GM21367 (cell line): ENCODE data around the gene ANAPC2.

Experiments used
- ATAC-seq: cut with Tn5 transposase; IDR thresholded peaks from one replicate; pipeline ENCODE4 v1.9.1; 2021; ENCODE audit not compliant: unreplicated experiment

The ANAPC2 gene

DNA sequence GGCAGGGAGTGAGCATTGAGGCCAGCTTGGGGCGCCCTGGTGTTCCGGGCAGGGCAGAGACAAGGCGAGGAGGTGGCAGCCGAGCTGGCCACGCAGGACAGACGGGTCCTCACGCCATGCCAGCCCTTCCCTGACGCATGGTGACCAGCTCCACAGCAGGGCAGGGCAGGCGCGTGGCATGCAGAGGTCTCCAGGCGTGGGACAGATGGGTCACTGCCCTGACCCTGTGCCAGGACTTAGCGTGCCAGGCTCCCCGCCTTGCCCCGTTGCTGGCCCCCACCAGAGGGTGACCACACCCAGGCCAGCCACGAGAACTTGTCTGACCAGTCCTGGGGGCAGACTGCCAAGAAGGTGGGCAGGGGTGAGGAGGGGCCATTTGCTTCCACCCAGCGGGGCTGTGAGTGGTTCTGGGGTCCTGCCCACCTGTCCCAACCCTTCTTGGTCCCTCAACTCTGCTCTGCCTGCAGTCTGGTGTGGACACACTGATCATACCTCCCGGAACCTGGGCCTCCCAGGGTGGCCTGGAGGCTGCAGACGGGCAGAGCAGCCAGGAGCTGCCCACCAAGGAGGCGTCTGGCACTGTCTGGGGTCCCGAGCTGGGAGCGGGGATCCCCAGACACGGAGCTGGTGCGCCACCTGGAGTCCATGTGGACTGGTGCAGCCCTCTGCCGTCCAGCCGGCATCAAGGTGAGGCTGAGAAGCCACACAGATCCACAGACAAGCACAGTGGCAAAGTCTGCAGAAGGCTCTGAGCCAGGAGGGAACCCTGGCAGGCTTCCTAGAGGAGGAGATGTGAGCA lies 38.9 kb upstream of the ANAPC2 start, which contains the start of gene RNF224:
RNF224 (plus strand) TSS at position 449 of the 799 bp plus-strand sequence. CDS start 834 bp downstream, outside the sequence.
- ATAC-seq = no peak

DNA sequence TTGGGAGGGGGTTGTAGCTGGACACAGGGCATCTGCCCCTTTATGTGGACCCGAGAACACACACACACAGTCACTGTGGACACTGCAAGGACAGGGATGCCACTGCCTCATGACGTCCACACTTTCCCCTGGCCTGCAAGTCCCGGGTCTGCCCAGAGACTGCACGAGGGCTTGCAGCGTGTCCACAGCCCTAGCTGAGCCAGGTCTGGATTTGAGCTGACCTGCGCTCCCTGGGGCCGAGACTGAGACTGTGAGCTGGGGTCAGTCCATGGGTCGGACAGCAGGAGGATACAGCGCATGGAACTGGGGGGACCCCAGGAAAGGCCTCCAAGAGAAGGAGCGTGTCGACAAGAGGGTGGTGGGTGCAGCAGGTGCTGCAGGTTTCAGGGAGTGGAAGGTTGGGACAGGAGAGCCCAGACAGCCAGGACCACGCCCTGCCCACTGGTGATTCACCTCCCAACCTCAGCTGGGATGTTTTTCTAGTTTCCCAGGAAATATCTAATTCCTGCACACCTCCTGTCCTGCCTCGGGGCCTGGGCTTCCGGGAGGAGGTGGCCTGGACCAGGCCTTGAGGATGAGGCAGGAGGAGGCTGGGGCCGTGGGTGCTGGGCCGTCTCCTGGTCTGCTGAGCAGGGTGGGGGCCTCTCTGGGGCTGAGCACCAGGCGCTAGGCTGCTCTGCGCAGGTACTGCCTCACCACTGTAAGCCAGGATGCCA lies 38.1 kb upstream of the ANAPC2 start:
- no peak for ATAC-seq

DNA sequence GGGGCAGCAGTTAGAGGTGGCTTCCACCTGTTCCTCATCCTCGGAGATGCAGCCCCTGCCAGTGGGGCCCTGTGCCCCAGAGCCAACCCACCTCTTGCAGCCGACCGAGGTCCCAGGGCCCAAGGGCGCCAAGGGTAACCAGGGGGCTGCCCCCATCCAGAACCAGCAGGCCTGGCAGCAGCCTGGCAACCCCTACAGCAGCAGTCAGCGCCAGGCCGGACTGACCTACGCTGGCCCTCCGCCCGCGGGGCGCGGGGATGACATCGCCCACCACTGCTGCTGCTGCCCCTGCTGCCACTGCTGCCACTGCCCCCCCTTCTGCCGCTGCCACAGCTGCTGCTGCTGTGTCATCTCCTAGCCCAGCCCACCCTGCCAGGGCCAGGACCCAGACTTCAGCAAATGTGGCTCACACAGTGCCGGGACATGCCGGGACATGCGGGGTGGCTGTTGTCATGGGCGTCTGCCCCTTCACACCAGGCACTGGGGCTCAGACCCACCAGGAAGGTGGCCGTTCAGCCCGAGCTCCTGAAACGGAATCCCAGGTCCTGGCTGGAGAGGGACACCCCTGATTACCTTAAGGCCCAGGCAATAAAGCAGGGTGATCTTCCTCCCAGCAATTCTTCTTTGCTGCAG lies 37.5 kb upstream of the ANAPC2 start:
- ATAC-seq = no peak

DNA sequence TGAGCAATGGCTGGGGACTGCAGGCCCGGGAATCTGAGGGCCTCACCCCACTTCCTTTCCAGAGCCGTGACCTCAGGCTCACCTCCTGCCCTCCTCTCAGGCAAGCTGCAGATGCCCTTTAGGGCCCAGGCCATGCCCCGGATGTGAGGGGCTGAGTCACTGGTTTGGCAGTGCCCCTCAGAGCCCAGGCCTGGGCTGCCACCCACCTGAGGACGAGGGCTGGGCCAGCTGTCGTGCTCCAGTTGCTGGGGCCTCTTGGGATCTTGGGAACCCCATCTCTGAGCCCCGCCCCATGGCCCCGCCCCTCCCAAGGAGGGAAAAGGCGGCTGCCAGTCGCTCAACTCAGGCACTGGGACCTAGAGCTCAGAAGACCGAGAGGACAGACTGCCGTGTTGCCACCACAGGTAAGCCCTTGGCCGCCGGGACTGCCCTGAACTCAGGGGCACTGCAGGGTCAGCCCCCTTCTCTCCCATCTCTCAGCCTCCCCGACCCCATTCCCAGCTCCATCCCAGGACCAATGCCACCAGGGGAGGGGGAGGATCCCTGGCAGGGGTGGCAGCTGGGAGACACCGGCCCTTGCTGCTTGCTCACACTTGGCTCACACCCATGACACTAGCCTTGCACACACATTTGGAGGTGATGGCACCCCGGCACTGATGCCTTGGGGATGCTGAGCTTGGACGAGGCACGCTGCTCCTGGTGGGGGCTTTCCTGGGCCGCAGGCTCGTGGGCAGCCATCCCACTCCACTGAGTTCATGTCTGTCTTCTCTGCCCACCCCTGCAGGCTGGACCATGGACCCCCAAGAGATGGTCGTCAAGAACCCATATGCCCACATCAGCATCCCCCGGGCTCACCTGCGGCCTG lies 36.7 kb upstream of the ANAPC2 start, which contains the start of gene CYSRT1:
CYSRT1 (plus strand) TSS at position 345 of the 865 bp plus-strand sequence; CDS start at position 793, 448 bp downstream.
- ATAC-seq = no peak

DNA sequence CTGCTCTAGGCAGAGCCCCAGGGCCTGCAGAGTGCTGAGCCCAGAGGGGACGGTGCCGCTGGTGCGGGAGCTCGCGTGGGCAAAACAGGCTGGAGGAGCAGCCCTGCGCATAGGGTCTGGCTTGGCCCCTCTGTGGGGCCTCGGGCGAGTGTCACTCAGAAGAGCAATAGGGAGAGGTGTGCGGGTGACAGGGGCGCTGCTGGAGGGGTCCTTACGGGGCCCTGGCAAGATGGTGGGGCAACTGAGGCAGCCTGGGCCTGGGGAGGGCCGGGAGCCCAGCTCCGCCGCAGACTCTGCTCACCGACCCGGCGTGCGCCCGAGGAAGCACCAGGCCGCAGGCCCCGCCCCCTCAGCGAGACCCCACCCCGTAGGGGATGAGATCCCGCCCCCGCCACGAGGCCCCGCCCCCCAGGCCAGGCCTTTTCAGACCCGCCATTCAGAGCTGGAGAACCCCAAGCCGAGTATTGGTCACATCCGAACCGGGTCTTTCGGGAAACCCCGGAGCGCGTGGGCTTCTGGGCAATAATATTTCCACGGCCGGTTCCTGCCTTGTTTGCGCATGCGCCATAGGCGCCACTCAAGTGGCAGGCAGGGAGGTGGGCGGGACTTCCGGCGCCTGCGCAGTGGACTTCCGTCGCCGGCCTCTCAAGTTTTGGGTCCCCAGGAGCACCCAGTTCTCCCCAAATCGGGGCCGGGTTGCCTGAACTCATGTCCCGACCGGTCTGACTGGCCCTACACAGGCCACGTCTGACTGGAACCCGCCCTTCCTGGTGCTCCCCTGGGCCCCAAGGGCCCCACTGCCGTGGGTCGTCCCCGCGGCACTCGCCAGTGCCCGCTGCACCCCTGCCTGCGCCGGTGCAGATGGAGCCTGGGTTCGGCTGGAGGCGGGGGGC lies 35.0 kb upstream of the ANAPC2 start:
- peak; percentile 50 for ATAC-seq

DNA sequence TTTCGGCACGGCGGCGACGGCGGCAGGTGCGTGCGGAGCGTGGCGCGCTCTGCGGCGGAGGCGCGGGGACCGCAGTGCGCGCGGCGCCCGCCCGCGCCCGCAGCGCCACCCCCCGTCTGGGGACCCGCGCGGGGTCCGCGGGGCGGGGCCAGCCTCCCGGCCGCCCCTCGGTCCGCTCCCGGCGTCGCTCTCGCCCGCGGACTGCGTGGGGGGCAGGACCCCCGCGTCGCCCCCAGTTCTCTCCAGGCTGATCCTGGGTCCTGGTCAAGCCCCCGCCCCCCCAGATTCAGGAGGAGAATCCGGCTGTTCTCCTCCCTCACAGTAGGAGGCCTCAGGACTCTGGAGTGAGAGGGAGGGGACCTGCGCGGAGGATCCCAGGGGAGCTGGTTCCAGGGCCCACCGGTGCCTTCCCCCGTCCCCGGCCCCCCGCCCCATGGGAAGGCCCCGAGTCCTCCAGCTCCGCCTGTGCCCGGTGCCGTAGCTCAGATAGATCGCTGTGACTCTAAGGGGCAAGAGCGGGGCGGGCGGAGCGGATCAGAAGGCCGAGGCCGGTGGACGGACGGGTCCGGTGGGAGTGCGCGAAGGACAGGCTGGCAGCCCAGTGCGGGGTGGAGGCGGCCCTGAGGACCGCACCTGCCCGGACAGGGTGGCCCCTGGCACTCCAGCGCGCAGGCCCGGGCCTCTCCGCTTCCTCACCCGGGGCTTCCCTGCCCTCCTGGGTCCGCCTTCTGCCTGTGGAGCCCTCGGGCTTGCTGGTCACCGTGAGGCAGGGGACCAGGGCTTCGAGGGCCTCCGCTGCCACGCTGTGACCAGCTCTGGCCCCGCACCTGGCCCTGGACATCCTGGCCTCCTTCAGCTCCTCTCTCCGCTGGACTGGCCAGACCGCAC lies 34.1 kb upstream of the ANAPC2 start, which contains the start of gene RNF208:
RNF208 (minus strand) TSS at position 51 of the 888 bp plus-strand sequence. CDS start 1,028 bp downstream, outside the sequence.
- ATAC-seq = no peak

DNA sequence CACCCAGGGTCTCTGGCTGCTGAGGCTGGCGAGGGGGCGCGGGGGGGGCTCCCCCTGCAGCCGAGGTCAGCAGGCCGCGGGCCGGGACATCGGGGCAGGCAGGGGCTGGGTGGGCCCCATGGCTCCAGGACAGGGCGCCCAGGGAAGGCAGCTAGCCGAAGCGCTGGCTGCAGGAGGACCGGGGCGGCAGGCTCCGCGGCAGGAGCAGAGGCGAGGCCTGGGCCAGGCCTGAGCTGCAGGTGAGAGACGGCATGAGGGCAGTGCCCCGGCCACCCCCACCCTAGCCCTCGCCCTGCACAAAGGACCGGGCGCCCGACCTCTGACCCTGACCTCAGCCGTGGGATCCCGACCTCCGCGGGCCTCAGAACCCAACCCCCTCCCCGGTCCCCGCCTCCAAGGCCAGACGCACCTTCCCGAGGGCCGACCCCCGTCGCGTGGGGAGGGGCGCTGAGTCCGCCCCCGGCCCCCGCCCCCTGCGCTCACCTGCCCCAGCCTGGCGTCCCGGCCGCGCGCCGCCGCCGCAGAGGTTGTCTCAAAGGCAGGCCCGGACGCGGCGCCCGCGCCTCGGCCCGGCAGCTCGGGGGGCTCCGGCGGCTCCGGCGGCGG lies 33.2 kb upstream of the ANAPC2 start:
- ATAC-seq = no peak

DNA sequence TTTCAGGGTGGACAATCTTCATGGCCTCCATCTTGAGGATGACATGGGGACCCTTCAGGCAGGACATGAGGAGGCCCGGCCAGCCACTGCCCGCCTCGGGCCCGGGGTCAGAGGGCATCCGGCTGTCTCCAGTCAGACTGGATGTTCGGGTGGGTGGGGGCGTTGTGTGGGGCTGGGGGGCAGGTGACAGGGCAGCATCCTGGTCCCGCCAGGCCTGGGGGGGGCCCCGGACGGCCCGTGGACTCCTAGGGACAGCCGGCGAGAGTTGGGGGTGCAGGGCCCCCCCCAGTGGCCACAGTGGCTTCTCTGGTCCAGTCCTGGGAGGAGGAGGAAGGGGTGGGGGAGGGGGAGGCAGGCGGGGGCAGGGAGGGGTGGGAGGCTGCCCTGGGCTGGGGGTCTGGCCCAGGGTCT lies 32.7 kb upstream of the ANAPC2 start:
- ATAC-seq = no peak

DNA sequence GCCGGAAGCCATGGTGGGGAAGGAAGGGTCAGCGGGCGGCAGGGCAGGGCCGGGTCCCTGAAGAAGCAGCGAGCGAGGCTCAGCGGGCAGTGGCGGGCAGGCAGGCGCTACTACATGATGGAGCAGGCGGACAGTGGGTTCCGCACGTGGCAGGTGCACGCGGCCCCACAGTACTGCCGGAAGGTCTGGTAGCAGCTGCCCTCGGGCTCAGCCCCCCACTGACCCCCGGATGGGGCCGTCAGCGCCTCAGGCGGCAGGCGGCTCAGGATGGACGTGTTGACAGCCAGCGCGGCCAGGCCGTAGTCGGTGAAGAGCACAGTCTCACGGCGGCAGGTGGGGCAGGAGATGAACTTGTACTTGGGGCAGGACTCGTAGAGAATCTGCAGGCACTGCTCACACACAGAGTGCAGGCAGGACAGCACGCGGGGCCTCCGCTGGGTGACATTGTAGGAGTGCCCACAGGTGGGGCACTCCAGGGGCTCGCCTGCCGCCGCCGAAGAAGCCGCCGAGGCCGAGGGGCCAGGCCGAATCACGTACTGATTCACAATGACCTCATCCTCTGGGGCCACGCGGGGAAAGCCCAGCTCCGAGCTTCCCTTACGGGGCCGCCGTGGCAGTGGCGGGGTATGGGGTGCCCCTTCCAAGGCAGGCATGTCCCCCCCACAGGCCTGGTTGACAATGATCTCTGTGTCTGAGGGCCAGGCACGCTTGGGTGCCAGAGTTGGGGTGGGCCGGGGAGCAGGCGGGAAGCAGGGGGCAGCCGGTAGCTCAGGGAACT lies 32.1 kb upstream of the ANAPC2 start:
- ATAC-seq = no peak

DNA sequence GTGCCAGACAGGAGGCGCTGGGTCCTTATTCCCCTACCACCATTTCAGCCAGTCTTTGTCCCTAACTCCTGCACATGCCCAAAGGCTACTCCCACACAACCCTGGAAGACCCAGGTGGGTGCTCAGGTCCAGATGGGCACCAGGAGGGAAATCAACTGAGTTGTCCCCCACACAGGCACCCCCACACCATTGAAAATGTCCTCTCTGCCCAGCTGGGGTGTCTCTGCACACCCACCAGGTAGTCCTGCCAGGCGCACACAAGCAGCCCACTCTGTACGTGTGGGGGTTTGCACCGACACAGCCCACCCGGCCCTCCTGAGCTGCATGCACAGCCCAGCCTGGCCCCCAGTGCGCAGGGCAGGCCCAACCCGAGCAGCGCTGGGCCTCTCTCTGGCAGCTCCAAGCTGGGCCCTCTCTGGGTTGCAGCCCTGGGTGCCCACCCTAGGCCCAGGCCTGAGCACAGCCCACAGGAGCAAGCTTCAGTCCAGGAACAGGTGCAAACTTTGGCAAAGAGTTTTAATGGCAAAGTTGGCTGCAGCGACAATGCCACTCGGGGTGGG lies 31.5 kb upstream of the ANAPC2 start:
- no peak for ATAC-seq

DNA sequence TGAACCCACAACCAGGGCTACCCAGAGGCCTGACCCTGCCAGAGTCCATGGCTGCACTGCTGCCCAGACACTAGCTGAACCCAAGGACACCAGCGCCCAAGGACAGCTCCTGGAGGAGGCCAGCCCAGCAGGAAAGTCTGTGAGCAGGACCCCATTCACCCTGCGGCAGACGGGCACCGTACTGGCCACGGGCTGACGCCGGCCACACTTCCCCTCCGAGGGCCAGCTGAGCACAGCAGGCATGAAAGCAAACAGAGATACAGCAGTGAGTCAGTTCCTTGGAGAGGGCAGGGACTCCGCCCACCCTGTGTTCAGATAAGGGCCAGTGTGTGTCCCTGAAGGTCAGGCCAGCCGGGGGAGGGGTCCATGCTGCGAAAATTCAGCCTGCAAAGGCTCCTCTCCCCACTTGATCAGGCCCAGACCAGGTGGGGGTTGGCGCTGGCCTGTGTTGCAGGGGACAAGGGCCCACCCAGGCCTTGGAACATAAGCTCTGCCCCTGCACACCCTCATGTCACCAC lies 30.5 kb upstream of the ANAPC2 start:
- no peak for ATAC-seq

DNA sequence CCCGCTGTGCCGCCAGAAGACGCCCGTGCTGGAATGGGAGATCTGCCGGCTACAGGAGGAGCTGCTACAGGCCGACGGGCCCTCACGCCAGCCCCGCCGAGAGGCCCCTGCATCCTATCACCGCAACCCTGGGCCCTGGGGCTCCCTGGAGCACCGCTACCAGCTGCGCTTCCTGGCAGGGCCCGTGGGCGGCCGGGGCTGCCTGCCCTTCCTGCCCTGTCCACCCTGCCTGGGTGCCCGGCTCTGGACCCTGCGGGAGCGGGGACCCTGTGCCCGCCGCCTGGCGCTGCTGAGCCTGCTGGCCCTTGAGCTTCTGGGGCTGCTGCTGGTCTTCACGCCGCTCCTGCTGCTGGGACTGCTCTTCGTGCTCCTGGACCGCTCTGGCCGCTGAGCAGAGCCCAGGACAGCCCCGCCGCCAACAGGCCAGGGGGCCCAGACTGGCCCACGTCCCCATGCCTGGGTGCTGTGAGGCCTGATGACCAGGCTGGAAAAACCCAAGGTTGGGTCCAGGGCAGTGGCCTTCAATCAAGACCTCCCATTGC lies 29.9 kb upstream of the ANAPC2 start:
- no peak for ATAC-seq

DNA sequence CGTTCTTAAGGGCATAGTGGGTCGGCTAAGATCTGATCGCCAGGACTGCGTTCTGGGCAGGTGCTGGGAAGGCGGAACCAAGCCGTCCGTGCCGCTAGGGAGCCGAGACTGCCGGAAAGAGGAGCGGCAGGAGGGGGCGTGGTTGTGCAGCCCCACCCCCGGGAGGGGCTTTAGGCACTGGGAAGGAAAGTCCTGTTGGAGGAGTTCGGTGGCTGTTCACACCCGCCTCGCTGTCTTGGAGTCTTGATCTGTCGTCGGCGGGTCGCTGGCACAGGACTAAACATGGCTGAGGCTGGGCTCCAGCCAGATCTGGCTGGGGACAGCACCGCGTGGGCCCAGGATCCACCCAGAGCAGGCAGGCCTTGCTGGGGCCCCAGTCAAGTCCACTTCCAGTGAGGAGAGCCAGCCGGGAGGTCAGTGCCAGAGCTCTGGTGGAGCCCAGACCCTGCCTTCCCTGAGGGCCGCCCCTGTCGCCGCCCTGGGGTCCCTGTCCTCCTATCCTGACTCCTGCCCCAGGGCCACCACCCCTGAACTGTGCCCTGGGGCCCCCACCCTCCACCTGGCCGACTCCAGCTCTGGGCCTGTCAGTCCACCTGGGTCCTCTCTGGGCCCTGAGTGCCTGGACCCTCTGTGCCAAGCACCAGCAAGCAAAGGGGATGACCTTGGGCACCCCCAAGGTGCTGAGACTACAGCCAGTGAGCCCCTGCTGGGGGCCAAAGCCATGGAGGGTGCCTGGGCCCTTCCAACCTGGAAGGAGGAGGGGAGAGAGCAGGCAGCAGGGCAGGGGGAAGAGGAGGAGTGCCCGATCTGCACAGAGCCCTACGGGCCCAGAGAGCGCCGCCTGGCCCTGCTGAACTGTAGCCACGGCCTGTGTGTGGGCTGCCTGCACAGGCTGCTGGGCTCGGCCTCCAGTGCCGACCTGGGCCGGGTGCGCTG lies 29.2 kb upstream of the ANAPC2 start:
- no peak for ATAC-seq

DNA sequence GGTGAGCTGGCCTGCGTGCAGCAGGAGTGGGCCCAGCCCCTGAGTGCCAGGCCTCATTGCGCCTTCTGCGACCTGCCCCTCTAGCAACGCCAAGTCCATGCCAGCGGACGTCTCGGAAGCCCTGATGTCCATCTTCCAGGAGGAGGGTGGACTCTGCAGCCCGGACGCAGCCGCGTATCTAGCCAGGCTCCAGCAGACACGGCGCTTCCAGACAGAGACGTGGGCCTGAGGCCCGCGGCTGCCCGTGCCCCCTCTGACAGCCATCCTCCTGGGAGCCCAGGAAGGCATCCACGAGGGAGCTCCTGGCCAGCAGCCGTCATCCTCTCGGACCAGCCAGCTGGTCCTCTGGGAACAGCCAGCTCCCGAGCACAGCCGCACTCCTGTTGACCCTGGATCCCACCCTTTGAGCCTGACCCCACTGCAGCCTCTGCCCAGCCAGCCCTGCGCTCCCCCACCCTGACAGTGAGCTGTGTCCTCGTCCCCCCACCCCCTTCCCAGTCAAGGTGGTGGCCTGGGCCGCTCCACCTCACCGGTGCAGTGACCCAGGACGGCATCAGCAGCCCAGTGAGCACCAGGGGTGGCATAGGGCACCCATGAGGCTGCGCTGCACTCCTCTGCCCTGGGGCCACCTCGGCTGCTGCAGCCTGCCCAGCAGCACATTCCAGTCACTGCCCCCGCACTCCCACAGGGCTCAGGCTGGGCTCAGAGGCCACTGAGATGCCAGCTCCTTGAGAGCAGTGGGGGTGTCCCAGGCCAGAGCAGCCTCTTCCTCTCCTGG lies 28.0 kb upstream of the ANAPC2 start:
- ATAC-seq = no peak
